ENCODE measurements around the gene NUPR1. TPM values are rescaled to one million over a fixed set of nuclear protein-coding genes. Genes with fewer than 3 reads are reported as not detected.

Gene NUPR1
- total and polyA plus RNA-seq, 7 experiments from 2014 or later = 0.05 to 0.11 TPM; not detected in 5

GRCh38 chr16:28511031-28511430 lies 27.7 kb downstream of the NUPR1 start:
- no peaks in the 10 kb centered on the region for H3K27me3 ChIP-seq (ENCODE audit: control insufficient read depth in 2 of 2, insufficient read depth in 2 of 2, low read length in 2 of 2)
- H3K27me3 Mint-ChIP-seq = peaks cover 0 to 8% (median 0%) of the 10 kb centered on the region in 5 donors
- POLR2A ChIA-PET = no interaction called here
- H3K27ac Mint-ChIP-seq = peak overlapping the region in 2 of 9 donors; percentile 37 to 91
- intact Hi-C loops (cut with micrococcal nuclease) = no loop called here
- ATAC-seq (no peak), DNase-seq (no peak)
- no peak overlapping the region for H3K4me3 ChIP-seq (ENCODE audit: low read length)
- no peaks in the 10 kb centered on the region for H3K9me3 ChIP-seq (ENCODE audit: control insufficient read depth in 2 of 3, low read length in 3 of 3)
- no peaks in the 10 kb centered on the region for H3K36me3 ChIP-seq (ENCODE audit: control insufficient read depth in 2 of 3, insufficient read depth in 3 of 3, low read length in 3 of 3)
- H3K4me3 Mint-ChIP-seq = no peak overlapping the region
- CTCF ChIA-PET = interaction anchor here (1.0 kb wide), 1 partner anchor 39 kb away, joined by 4 read pairs; no protein-coding TSS in a partner anchor
- peaks cover 10% of the 10 kb centered on the region in 2 donors for H3K4me1 ChIP-seq (ENCODE audit: control insufficient read depth in 2 of 2, insufficient read depth in 2 of 2, low read length in 2 of 2)
- peaks cover 6 to 31% (median 25%) of the 10 kb centered on the region in 7 donors for H3K4me1 Mint-ChIP-seq
- H3K36me3 Mint-ChIP-seq = no peaks in the 10 kb centered on the region
- H3K27ac ChIP-seq (ENCODE audit: low read depth, low read length) = no peak overlapping the region
- no peaks in the 10 kb centered on the region for H3K9me3 Mint-ChIP-seq

GRCh38 chr16:28505489-28506137 lies 33.2 kb downstream of the NUPR1 start:
- Mint-ChIP-seq H3K4me3 (no peak overlapping the region), H3K36me3 (no peaks in the 10 kb centered on the region), H3K4me1 (peaks cover 6 to 24% (median 19%) of the 10 kb centered on the region in 7 donors), H3K9me3 (no peaks in the 10 kb centered on the region), H3K27ac (peak overlapping the region in 4 of 9 donors; percentile 53 to 83 (median 71)), H3K27me3 (peaks cover 0 to 13% (median 0%) of the 10 kb centered on the region in 5 donors)
- no peak for DNase-seq
- H3K27ac ChIP-seq (ENCODE audit: low read depth, low read length) = no peak overlapping the region
- H3K4me1 ChIP-seq (ENCODE audit: control insufficient read depth in 2 of 2, insufficient read depth in 2 of 2, low read length in 2 of 2) = peaks cover 10% of the 10 kb centered on the region in 2 donors
- no peak for ATAC-seq
- H3K36me3 ChIP-seq (ENCODE audit: control insufficient read depth in 2 of 3, insufficient read depth in 3 of 3, low read length in 3 of 3) = no peaks in the 10 kb centered on the region
- no peaks in the 10 kb centered on the region for H3K9me3 ChIP-seq (ENCODE audit: control insufficient read depth in 2 of 3, low read length in 3 of 3)
- H3K27me3 ChIP-seq (ENCODE audit: control insufficient read depth in 2 of 2, insufficient read depth in 2 of 2, low read length in 2 of 2) = no peaks in the 10 kb centered on the region
- H3K4me3 ChIP-seq (ENCODE audit: low read length) = no peak overlapping the region
- ChIA-PET CTCF (no interaction called here), POLR2A (no interaction called here)
- intact Hi-C loops (cut with micrococcal nuclease) = no loop called here

- Histone ChIP-seq H3K27ac (ENCODE audit: low read depth, low read length) (no peak overlapping the region), H3K27me3 (ENCODE audit: control insufficient read depth in 2 of 2, insufficient read depth in 2 of 2, low read length in 2 of 2) (no peaks in the 10 kb centered on the region), H3K36me3 (ENCODE audit: control insufficient read depth in 2 of 3, insufficient read depth in 3 of 3, low read length in 3 of 3) (no peaks in the 10 kb centered on the region), H3K4me1 (ENCODE audit: control insufficient read depth in 2 of 2, insufficient read depth in 2 of 2, low read length in 2 of 2) (peaks cover 10% of the 10 kb centered on the region in 2 donors), H3K9me3 (ENCODE audit: control insufficient read depth in 2 of 3, low read length in 3 of 3) (no peaks in the 10 kb centered on the region), H3K4me3 (ENCODE audit: low read length) (no peak overlapping the region)
- CTCF ChIA-PET = no interaction called here
- Mint-ChIP-seq H3K4me3 (no peak overlapping the region), H3K9me3 (no peaks in the 10 kb centered on the region), H3K27me3 (peaks cover 0 to 13% (median 0%) of the 10 kb centered on the region in 5 donors), H3K36me3 (peaks cover 0 to 3% (median 0%) of the 10 kb centered on the region in 5 donors), H3K4me1 (peaks cover 6 to 30% (median 21%) of the 10 kb centered on the region in 7 donors), H3K27ac (no peak overlapping the region)
- intact Hi-C loops (cut with micrococcal nuclease) = no loop called here
- DNase-seq (no peak), ATAC-seq (no peak)
- POLR2A ChIA-PET = interaction anchor here (0.7 kb wide), 1 partner anchor 220 kb away, joined by 3 read pairs; no protein-coding TSS in a partner anchor
Measured at GRCh38 chr16:28504707-28505404, 33.9 kb downstream of the NUPR1 start.

GRCh38 chr16:28503470-28504259 lies 35.1 kb downstream of the NUPR1 start:
- no peak overlapping the region for H3K27ac ChIP-seq (ENCODE audit: low read depth, low read length)
- no peaks in the 10 kb centered on the region for H3K9me3 ChIP-seq (ENCODE audit: control insufficient read depth in 2 of 3, low read length in 3 of 3)
- Mint-ChIP-seq H3K36me3 (peaks cover 0 to 7% (median 0%) of the 10 kb centered on the region in 5 donors), H3K4me3 (no peak overlapping the region), H3K4me1 (peaks cover 6 to 31% (median 21%) of the 10 kb centered on the region in 7 donors), H3K9me3 (no peaks in the 10 kb centered on the region), H3K27me3 (peaks cover 0 to 13% (median 0%) of the 10 kb centered on the region in 5 donors), H3K27ac (peak overlapping the region in 4 of 9 donors; percentile 17 to 65 (median 58))
- no peaks in the 10 kb centered on the region for H3K27me3 ChIP-seq (ENCODE audit: control insufficient read depth in 2 of 2, insufficient read depth in 2 of 2, low read length in 2 of 2)
- POLR2A ChIA-PET = interaction anchor here (0.9 kb wide), 2 partner anchors 50 to 370 kb away, joined by 3 read pairs; partner anchors contain the start of gene SGF29
- CTCF ChIA-PET = interaction anchor here (0.6 to 1.1 kb wide), 2 partner anchors 9 to 13 kb away, joined by 4 to 5 read pairs; partner anchors contain the start of gene APOBR
- ATAC-seq = no peak
- H3K4me3 ChIP-seq (ENCODE audit: low read length) = no peak overlapping the region
- H3K36me3 ChIP-seq (ENCODE audit: control insufficient read depth in 2 of 3, insufficient read depth in 3 of 3, low read length in 3 of 3) = no peaks in the 10 kb centered on the region
- H3K4me1 ChIP-seq (ENCODE audit: control insufficient read depth in 2 of 2, insufficient read depth in 2 of 2, low read length in 2 of 2) = peaks cover 10% of the 10 kb centered on the region in 2 donors
- intact Hi-C loops (cut with micrococcal nuclease) = no loop called here
- no peak for DNase-seq

- POLR2A ChIA-PET = no interaction called here
- no peak overlapping the region for H3K4me3 Mint-ChIP-seq
Measured at GRCh38 chr16:28502290-28502689, 36.5 kb downstream of the NUPR1 start.

More at GRCh38 chr16:28502290-28502689, 36.5 kb downstream of the NUPR1 start:
- no peaks in the 10 kb centered on the region for H3K9me3 Mint-ChIP-seq
- DNase-seq (no peak), ATAC-seq (no peak)
- no peak overlapping the region for H3K27ac Mint-ChIP-seq
- intact Hi-C loops (cut with micrococcal nuclease) = no loop called here
- Histone ChIP-seq H3K9me3 (ENCODE audit: control insufficient read depth in 2 of 3, low read length in 3 of 3) (no peaks in the 10 kb centered on the region), H3K27ac (ENCODE audit: low read depth, low read length) (no peak overlapping the region), H3K4me1 (ENCODE audit: control insufficient read depth in 2 of 2, insufficient read depth in 2 of 2, low read length in 2 of 2) (peaks cover 0 to under 1% of the 10 kb centered on the region in 2 donors), H3K4me3 (ENCODE audit: low read length) (no peak overlapping the region), H3K27me3 (ENCODE audit: control insufficient read depth in 2 of 2, insufficient read depth in 2 of 2, low read length in 2 of 2) (no peaks in the 10 kb centered on the region), H3K36me3 (ENCODE audit: control insufficient read depth in 2 of 3, insufficient read depth in 3 of 3, low read length in 3 of 3) (peaks cover 0 to 6% (median 0%) of the 10 kb centered on the region in 3 experiments)
- H3K36me3 Mint-ChIP-seq = peaks cover 0 to 10% (median 0%) of the 10 kb centered on the region in 5 donors
- peaks cover 5 to 23% (median 15%) of the 10 kb centered on the region in 7 donors for H3K4me1 Mint-ChIP-seq
- peaks cover 0 to 13% (median 0%) of the 10 kb centered on the region in 5 donors for H3K27me3 Mint-ChIP-seq
- CTCF ChIA-PET = interaction anchor here (0.6 kb wide), 1 partner anchor 26 kb away, joined by 3 read pairs; no protein-coding TSS in a partner anchor
